ENCODE results near the gene DDX3X. TPM values are rescaled to one million over a fixed set of nuclear protein-coding genes. Genes with fewer than 3 reads are reported as not detected.
"Not testable (repeated sequence)": the region's sequence is repeated elsewhere in the genome, so short reads cannot be mapped to it uniquely, and the experiment has no call there.

DDX3X gene
- polyA plus RNA-seq (2013, experiment 1 of 2): 115 TPM
- 113 TPM for polyA plus RNA-seq (2013, experiment 2 of 2)

DNA sequence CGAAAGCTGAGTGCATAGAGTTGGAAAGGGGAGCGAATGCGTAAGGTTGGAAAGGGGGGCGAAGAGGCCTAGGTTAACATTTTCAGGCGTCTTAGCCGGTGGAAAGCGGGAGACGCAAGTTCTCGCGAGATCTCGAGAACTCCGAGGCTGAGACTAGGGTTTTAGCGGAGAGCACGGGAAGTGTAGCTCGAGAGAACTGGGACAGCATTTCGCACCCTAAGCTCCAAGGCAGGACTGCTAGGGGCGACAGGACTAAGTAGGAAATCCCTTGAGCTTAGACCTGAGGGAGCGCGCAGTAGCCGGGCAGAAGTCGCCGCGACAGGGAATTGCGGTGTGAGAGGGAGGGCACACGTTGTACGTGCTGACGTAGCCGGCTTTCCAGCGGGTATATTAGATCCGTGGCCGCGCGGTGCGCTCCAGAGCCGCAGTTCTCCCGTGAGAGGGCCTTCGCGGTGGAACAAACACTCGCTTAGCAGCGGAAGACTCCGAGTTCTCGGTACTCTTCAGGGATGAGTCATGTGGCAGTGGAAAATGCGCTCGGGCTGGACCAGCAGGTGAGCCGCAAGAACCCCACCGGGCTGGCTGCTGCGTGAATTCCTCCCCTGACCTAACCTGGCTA is at the start of gene DDX3X:
Gene DDX3X (plus strand): TSS at position 419 of the 619 bp plus-strand sequence. CDS start 91 bp downstream, at position 510.
- Histone ChIP-seq H3K27ac (ENCODE audit: low read length, poor library complexity, severe bottlenecking) (peak within 1 kb of the TSS; percentile 100), H2BK5ac (ENCODE audit: low read depth, low read length, poor library complexity, severe bottlenecking) (peak within 1 kb of the TSS; percentile 87), H4K91ac (ENCODE audit: low read length) (peak within 1 kb of the TSS; percentile 95), H3K14ac (ENCODE audit: low read length in 2 of 2) (peak within 1 kb of the TSS in 1 of 2 experiments; percentile 73), H2AK5ac (ENCODE audit: low read length, severe bottlenecking) (peak within 1 kb of the TSS; percentile 69), H3K23ac (ENCODE audit: low read length in 2 of 2) (peak within 1 kb of the TSS in 1 of 2 experiments; percentile 40), H2AFZ (ENCODE audit: low read depth, low read length) (peak within 1 kb of the TSS; percentile 91), H3K4me1 (ENCODE audit: control insufficient read depth, insufficient read depth, low read depth, low read length) (peaks cover 2% of the 10 kb centered on the region), H3K4me2 (ENCODE audit: low read length, poor library complexity, severe bottlenecking) (peak within 1 kb of the TSS; percentile 79), H3K18ac (ENCODE audit: low read depth in 1 of 2, low read length in 2 of 2) (peak within 1 kb of the TSS; percentile 84 to 96), H3K27me3 (ENCODE audit: control insufficient read depth in 1 of 2, insufficient read depth in 1 of 2, low read length in 2 of 2) (no peaks in the 10 kb centered on the region), H3K4ac (ENCODE audit: low read depth in 1 of 2, low read length in 2 of 2) (peak within 1 kb of the TSS; percentile 81 to 97), H3K9me3 (ENCODE audit: control insufficient read depth, low read length) (no peaks in the 10 kb centered on the region), H2BK120ac (ENCODE audit: low read depth, low read length) (peak within 1 kb of the TSS; percentile 89), H3K79me1 (replicated peaks; ENCODE audit: low read length, poor library complexity, severe bottlenecking) (no peaks in the 10 kb centered on the region), H4K8ac (ENCODE audit: low read length) (peak within 1 kb of the TSS; percentile 98), H3K4me3 (ENCODE audit: insufficient read depth in 1 of 2, low read depth in 1 of 2, low read length in 2 of 2) (peak within 1 kb of the TSS; percentile 80 to 97), H3K9ac (ENCODE audit: low read length) (peak within 1 kb of the TSS; percentile 100), H2BK12ac (ENCODE audit: low read length in 2 of 2) (peak within 1 kb of the TSS in 1 of 2 experiments; percentile 42), H3K36me3 (ENCODE audit: control insufficient read depth in 1 of 2, insufficient read depth in 2 of 2, low read depth in 1 of 2, low read length in 2 of 2) (peaks cover 0 to 18% of the 10 kb centered on the region in 2 experiments), H2BK15ac (ENCODE audit: low read depth, poor library complexity, severe bottlenecking) (peak within 1 kb of the TSS; percentile 89)
- under 1% methylated on average over 33 of the region's 47 CpGs for WGBS
- DNase-seq: peak; percentile 91

DNA sequence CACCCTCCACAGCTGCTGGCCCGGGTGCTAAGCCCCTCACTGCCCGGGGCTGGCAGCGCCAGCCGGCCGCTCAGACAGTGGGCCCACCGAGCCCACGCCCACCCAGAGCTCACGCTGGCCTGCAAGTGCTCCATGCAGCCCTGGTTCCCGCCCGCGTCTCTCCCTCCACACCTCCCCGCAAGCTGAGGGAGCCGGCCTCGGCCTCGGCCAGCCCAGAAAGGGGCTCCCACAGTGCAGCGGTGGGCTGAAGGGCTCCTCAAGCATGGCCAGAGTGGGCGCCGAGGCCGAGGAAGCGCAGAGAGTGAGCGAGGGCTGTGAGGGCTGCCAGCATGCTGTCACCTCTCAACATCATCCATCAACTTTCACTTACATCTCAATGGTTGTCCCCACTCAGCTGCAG is 48.0 kb upstream of the DDX3X start:
- H2AFZ ChIP-seq (ENCODE audit: low read depth, low read length); H3K14ac ChIP-seq (ENCODE audit: low read length in 2 of 2); H3K9ac ChIP-seq (ENCODE audit: low read length); H2BK12ac ChIP-seq (ENCODE audit: low read length in 2 of 2); H3K4ac ChIP-seq (ENCODE audit: low read depth in 1 of 2, low read length in 2 of 2); H3K79me1 ChIP-seq (replicated peaks; ENCODE audit: low read length, poor library complexity, severe bottlenecking); H3K4me2 ChIP-seq (ENCODE audit: low read length, poor library complexity, severe bottlenecking); H2AK5ac ChIP-seq (ENCODE audit: low read length, severe bottlenecking); H3K23ac ChIP-seq (ENCODE audit: low read length in 2 of 2); H4K91ac ChIP-seq (ENCODE audit: low read length); H3K27ac ChIP-seq (ENCODE audit: low read length, poor library complexity, severe bottlenecking); H4K8ac ChIP-seq (ENCODE audit: low read length); H3K9me3 ChIP-seq (ENCODE audit: control insufficient read depth, low read length); H2BK5ac ChIP-seq (ENCODE audit: low read depth, low read length, poor library complexity, severe bottlenecking); H3K4me3 ChIP-seq (ENCODE audit: insufficient read depth in 1 of 2, low read depth in 1 of 2, low read length in 2 of 2); H2BK15ac ChIP-seq (ENCODE audit: low read depth, poor library complexity, severe bottlenecking); H3K36me3 ChIP-seq (ENCODE audit: control insufficient read depth in 1 of 2, insufficient read depth in 2 of 2, low read depth in 1 of 2, low read length in 2 of 2); DNase-seq; H3K4me1 ChIP-seq (ENCODE audit: control insufficient read depth, insufficient read depth, low read depth, low read length); H2BK120ac ChIP-seq (ENCODE audit: low read depth, low read length); H3K18ac ChIP-seq (ENCODE audit: low read depth in 1 of 2, low read length in 2 of 2): not testable (repeated sequence)
- WGBS: 89% methylated on average over 18 of the region's 21 CpGs
- H3K27me3 ChIP-seq (ENCODE audit: control insufficient read depth in 1 of 2, insufficient read depth in 1 of 2, low read length in 2 of 2): peaks cover 0 to 28% of the 10 kb centered on the region in 2 experiments

DNA sequence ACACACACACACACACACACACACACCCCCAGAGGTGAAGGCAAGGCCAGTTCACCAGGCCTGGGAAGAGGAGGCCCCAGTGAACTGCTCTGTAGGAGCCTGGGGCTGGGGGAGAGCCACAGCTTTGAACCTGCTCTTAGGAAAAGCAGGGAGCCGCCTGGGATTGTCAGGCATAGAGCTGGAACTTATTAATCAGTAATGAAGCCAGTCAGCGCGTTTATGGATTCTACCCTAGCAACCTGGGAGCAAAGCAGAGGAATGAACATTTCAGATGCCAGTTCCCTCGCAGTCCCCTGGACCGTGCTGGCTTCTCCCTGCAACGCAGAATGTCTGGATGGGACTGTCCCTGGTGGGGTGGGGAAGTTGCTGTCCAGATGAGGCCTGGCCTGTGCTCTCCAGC is 45.3 kb upstream of the DDX3X start:
- WGBS: 95% methylated on average over 6 of the region's 6 CpGs
- Histone ChIP-seq H3K14ac (ENCODE audit: low read length in 2 of 2) (no peak overlapping the region), H3K27ac (ENCODE audit: low read length, poor library complexity, severe bottlenecking) (peak overlapping the region; percentile 51), H3K4ac (ENCODE audit: low read depth in 1 of 2, low read length in 2 of 2) (no peak overlapping the region), H3K79me1 (replicated peaks; ENCODE audit: low read length, poor library complexity, severe bottlenecking) (no peaks in the 10 kb centered on the region), H4K91ac (ENCODE audit: low read length) (peak overlapping the region; percentile 7), H3K4me3 (ENCODE audit: insufficient read depth in 1 of 2, low read depth in 1 of 2, low read length in 2 of 2) (no peak overlapping the region), H3K9me3 (ENCODE audit: control insufficient read depth, low read length) (peaks cover 8% of the 10 kb centered on the region), H2BK5ac (ENCODE audit: low read depth, low read length, poor library complexity, severe bottlenecking) (no peak overlapping the region), H2BK120ac (ENCODE audit: low read depth, low read length) (no peak overlapping the region), H3K4me2 (ENCODE audit: low read length, poor library complexity, severe bottlenecking) (peak overlapping the region; percentile 44), H3K4me1 (ENCODE audit: control insufficient read depth, insufficient read depth, low read depth, low read length) (peaks cover 7% of the 10 kb centered on the region), H2AK5ac (ENCODE audit: low read length, severe bottlenecking) (no peak overlapping the region), H3K27me3 (ENCODE audit: control insufficient read depth in 1 of 2, insufficient read depth in 1 of 2, low read length in 2 of 2) (peaks cover 0 to 24% of the 10 kb centered on the region in 2 experiments), H2AFZ (ENCODE audit: low read depth, low read length) (no peak overlapping the region), H3K9ac (ENCODE audit: low read length) (no peak overlapping the region), H2BK12ac (ENCODE audit: low read length in 2 of 2) (no peak overlapping the region), H3K23ac (ENCODE audit: low read length in 2 of 2) (no peak overlapping the region), H2BK15ac (ENCODE audit: low read depth, poor library complexity, severe bottlenecking) (no peak overlapping the region), H3K36me3 (ENCODE audit: control insufficient read depth in 1 of 2, insufficient read depth in 2 of 2, low read depth in 1 of 2, low read length in 2 of 2) (no peaks in the 10 kb centered on the region), H3K18ac (ENCODE audit: low read depth in 1 of 2, low read length in 2 of 2) (peak overlapping the region in 1 of 2 experiments; percentile 30), H4K8ac (ENCODE audit: low read length) (no peak overlapping the region)
- no peak for DNase-seq

DNA sequence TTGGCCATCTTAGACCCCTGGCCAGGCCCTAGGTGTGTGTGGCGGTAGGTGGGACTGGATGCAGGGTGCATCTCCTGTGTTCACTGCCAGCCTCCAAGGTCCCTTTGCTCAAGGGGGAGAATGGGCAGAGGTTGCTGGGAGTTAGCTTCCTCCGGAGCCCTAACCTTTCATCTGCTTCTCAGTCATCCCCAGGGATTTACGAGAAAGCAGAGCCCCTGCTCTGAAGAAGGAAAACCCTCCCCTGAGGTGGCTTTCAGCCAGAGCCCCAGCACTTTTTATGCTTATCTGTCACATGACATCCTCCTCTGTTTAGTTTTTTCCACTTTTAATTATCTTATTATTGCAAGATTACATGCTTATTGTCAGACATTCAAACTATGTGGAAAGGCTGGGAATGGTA is 44.9 kb upstream of the DDX3X start:
- Histone ChIP-seq H2AFZ (ENCODE audit: low read depth, low read length) (no peak overlapping the region), H2BK15ac (ENCODE audit: low read depth, poor library complexity, severe bottlenecking) (no peak overlapping the region), H2BK5ac (ENCODE audit: low read depth, low read length, poor library complexity, severe bottlenecking) (no peak overlapping the region), H2BK12ac (ENCODE audit: low read length in 2 of 2) (no peak overlapping the region), H4K91ac (ENCODE audit: low read length) (peak overlapping the region; percentile 7), H4K8ac (ENCODE audit: low read length) (no peak overlapping the region), H3K36me3 (ENCODE audit: control insufficient read depth in 1 of 2, insufficient read depth in 2 of 2, low read depth in 1 of 2, low read length in 2 of 2) (no peaks in the 10 kb centered on the region), H3K4me1 (ENCODE audit: control insufficient read depth, insufficient read depth, low read depth, low read length) (peaks cover 7% of the 10 kb centered on the region), H2BK120ac (ENCODE audit: low read depth, low read length) (no peak overlapping the region), H3K4me2 (ENCODE audit: low read length, poor library complexity, severe bottlenecking) (peak overlapping the region; percentile 44), H3K14ac (ENCODE audit: low read length in 2 of 2) (no peak overlapping the region), H3K18ac (ENCODE audit: low read depth in 1 of 2, low read length in 2 of 2) (peak overlapping the region in 1 of 2 experiments; percentile 30), H3K9me3 (ENCODE audit: control insufficient read depth, low read length) (peaks cover 8% of the 10 kb centered on the region), H2AK5ac (ENCODE audit: low read length, severe bottlenecking) (no peak overlapping the region), H3K27ac (ENCODE audit: low read length, poor library complexity, severe bottlenecking) (peak overlapping the region; percentile 51), H3K79me1 (replicated peaks; ENCODE audit: low read length, poor library complexity, severe bottlenecking) (no peaks in the 10 kb centered on the region), H3K9ac (ENCODE audit: low read length) (no peak overlapping the region), H3K23ac (ENCODE audit: low read length in 2 of 2) (no peak overlapping the region), H3K27me3 (ENCODE audit: control insufficient read depth in 1 of 2, insufficient read depth in 1 of 2, low read length in 2 of 2) (peaks cover 0 to 19% of the 10 kb centered on the region in 2 experiments), H3K4ac (ENCODE audit: low read depth in 1 of 2, low read length in 2 of 2) (no peak overlapping the region), H3K4me3 (ENCODE audit: insufficient read depth in 1 of 2, low read depth in 1 of 2, low read length in 2 of 2) (no peak overlapping the region)
- WGBS: 49% methylated on average over 2 of the region's 3 CpGs
- no peak for DNase-seq
